Neural cell (in vitro differentiated cells): ENCODE measurements around the gene POLR3K. TPM values are rescaled to one million over a fixed set of nuclear protein-coding genes. Genes with fewer than 3 reads are reported as not detected.

Experiments
- H2AFZ ChIP-seq: fragments of 200-600, 300-800 bp; sonication (generic), shearing (Covaris generic); 2 replicates; pipeline ENCODE4 v1.6.0; 2014; ENCODE audit warnings: low read depth, mild to moderate bottlenecking, antibody characterized with exemption, low read length, moderate library complexity
- H3F3A ChIP-seq: fragments of 200-600 bp; shearing (Covaris generic); 2 replicates; pipeline ENCODE4 v1.6.1; 2016; ENCODE audit warnings: mild to moderate bottlenecking, moderate library complexity, mixed read lengths, antibody characterized with exemption, low read length; ENCODE audit not compliant: insufficient read depth, poor library complexity, severe bottlenecking
- H3K27ac ChIP-seq: fragments of 200-600, 300-800 bp; sonication (generic), shearing (Covaris generic); 2 replicates; pipeline ENCODE4 v1.5.1; 2014; ENCODE audit warnings: mild to moderate bottlenecking, low read length, moderate library complexity
- H3K27me3 ChIP-seq: fragments of 300-800, 200-600 bp; sonication (generic), shearing (Covaris generic); 2 replicates; pipeline ENCODE4 v1.6.0; 2014; ENCODE audit warnings: mild to moderate bottlenecking, low read depth, low read length, moderate library complexity; ENCODE audit not compliant: insufficient read depth
- H3K36me3 ChIP-seq: fragments of 300-800, 200-600 bp; sonication (generic), shearing (Covaris generic); 2 replicates; pipeline ENCODE4 v1.5.1; 2014; ENCODE audit warnings: mild to moderate bottlenecking, antibody characterized with exemption, low read length, moderate library complexity; ENCODE audit not compliant: insufficient read depth
- H3K4me2 ChIP-seq: fragments of 300-800, 200-600 bp; sonication (generic), shearing (Covaris generic); 2 replicates; pipeline ENCODE4 v1.6.0; 2014; ENCODE audit warnings: mild to moderate bottlenecking, low read length
- H3K4me3 ChIP-seq: fragments of 300-800, 200-600 bp; sonication (generic), shearing (Covaris generic); 2 replicates; pipeline ENCODE4 v1.5.1; 2014; ENCODE audit warnings: mild to moderate bottlenecking, low read length, moderate library complexity
- H3K79me2 ChIP-seq: fragments of 200-600 bp; shearing (Covaris generic); replicated peaks from 2 replicates; pipeline ENCODE4 v1.6.0; 2014; ENCODE audit warnings: mild to moderate bottlenecking, low read length, moderate library complexity; ENCODE audit not compliant: insufficient read depth
- H3K9ac ChIP-seq: fragments of 300-800, 200-600 bp; sonication (generic), shearing (Covaris generic); 2 replicates; pipeline ENCODE4 v1.6.1; 2016; ENCODE audit warnings: mild to moderate bottlenecking, low read length, mixed read lengths
- H3K9me2 ChIP-seq: fragments of 200-600 bp; shearing (Covaris generic); 2 replicates; pipeline ENCODE4 v1.6.1; 2016; ENCODE audit warnings: mild to moderate bottlenecking, low read length, mixed read lengths; ENCODE audit not compliant: insufficient read depth
- H3K9me3 ChIP-seq: fragments of 200-600, 300-800 bp; sonication (generic), shearing (Covaris generic); 2 replicates; pipeline ENCODE4 v1.6.1; 2016; ENCODE audit warnings: mild to moderate bottlenecking, mixed run types, low read length, moderate library complexity, mixed read lengths
- H4K20me1 ChIP-seq: fragments of 200-600 bp; shearing (Covaris generic); 2 replicates; pipeline ENCODE4 v1.6.1; 2016; ENCODE audit warnings: mild to moderate bottlenecking, mixed run types; ENCODE audit not compliant: insufficient read depth
- CTCF ChIP-seq: fragments of 450-650 bp; IDR thresholded peaks from 2 replicates; pipeline ENCODE4 v1.5.1; 2014; ENCODE audit warnings: antibody characterized with exemption, mild to moderate bottlenecking, moderate library complexity; ENCODE audit not compliant: poor library complexity, severe bottlenecking
- EP300 ChIP-seq: fragments of 450-650 bp; conservative IDR thresholded peaks from 2 replicates; pipeline ENCODE4 v1.6.1; 2014; ENCODE audit warnings: antibody characterized with exemption, mild to moderate bottlenecking, moderate library complexity; ENCODE audit not compliant: poor library complexity, severe bottlenecking
- EZH2 ChIP-seq: fragments of 200-600, 300-800 bp; shearing (Covaris generic), sonication (generic); IDR thresholded peaks from 2 replicates; pipeline ENCODE4 v1.6.1; 2014; ENCODE audit warnings: antibody characterized with exemption, low read length, borderline replicate concordance, mild to moderate bottlenecking; ENCODE audit not compliant: insufficient read depth, poor library complexity, severe bottlenecking
- MXI1 ChIP-seq: fragments of 450-650 bp; conservative IDR thresholded peaks from 2 replicates; pipeline ENCODE4 v1.6.1; 2014; ENCODE audit warnings: antibody characterized with exemption, mild to moderate bottlenecking; ENCODE audit not compliant: poor library complexity, severe bottlenecking
- POLR2AphosphoS5 ChIP-seq: IDR thresholded peaks from 2 replicates; pipeline ENCODE4 v1.6.1; 2012
- RAD21 ChIP-seq: fragments of 450-650 bp; conservative IDR thresholded peaks from 2 replicates; pipeline ENCODE4 v1.6.1; 2014; ENCODE audit warnings: antibody characterized with exemption, mild to moderate bottlenecking, moderate library complexity
- SMC3 ChIP-seq: fragments of 450-650 bp; conservative IDR thresholded peaks from 2 replicates; pipeline ENCODE4 v1.6.1; 2014; ENCODE audit warnings: antibody characterized with exemption, mild to moderate bottlenecking, moderate library complexity; ENCODE audit not compliant: poor library complexity
- TAF1 ChIP-seq: IDR thresholded peaks from 2 replicates; pipeline ENCODE4 v1.6.1; 2012; ENCODE audit warnings: low read depth
- polyA plus RNA-seq: library from polyadenylated mRNA; depleted of rRNA; stranded (reverse); fragments of >200 nt; gene quantifications from 2 replicates; pipeline ENCODE4 v1.2.3, GENCODE V29; 2014
- TF ChIP-seq, protein P1 (sequence below): IDR thresholded peaks from 2 replicates; pipeline ENCODE4 v1.6.1; 2012; ENCODE audit warnings: borderline replicate concordance

Gene POLR3K
- polyA plus RNA-seq, 1 donor from 2014 or later, result 7.1 TPM

DNA sequence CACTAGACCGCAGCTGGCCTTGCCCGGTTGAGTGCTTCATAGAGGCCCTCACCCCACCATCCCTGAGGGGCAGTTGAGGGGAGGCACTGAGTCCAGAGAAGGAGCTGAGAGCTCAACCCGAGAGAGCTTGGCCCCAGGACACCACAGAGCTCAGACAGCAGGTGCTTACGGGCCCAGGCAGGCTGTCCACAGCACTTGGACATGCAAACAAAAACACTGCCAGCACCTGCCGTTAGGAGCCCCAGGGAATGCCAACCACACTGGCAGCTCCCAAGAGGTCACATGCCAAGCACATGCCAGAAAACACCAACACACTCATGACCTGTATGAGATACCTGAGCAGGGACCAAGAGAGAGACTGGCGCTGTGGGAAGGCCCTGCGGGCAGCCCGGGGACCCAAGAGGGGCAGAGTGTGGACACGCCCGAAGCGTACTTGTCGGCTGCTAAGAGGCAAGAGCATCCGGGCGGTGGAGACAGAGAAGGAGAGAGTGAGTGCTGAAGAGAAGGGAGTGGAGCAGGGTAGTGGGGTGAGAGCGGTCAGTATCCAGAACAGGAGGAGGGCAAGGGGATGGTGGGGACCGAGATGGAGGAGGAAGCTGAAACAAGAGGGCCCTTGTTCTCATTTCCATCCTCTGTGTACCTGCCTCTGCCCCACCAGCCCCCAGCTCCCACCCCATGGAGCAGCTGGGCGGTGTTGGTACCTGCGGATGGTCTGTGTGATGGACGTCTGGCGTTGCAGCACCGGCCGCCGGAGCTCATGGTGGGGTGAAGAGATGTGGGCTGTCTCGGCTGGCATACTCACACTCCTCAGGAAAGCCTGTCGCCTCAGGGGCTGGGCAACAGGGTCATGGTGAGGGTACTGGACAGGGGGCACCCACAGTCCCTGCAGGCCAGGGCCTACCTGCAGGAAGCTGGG lies 10.8 kb upstream of the POLR3K start:
- Histone ChIP-seq H3K36me3 (no peaks in the 10 kb centered on the region), H3K9ac (no peak overlapping the region), H3K9me2 (no peaks in the 10 kb centered on the region), H2AFZ (no peak overlapping the region), H4K20me1 (no peaks in the 10 kb centered on the region), H3K4me2 (no peak overlapping the region), H3K79me2 (no peaks in the 10 kb centered on the region), H3K4me3 (no peak overlapping the region), H3F3A (no peaks in the 10 kb centered on the region), H3K27me3 (no peaks in the 10 kb centered on the region), H3K9me3 (no peaks in the 10 kb centered on the region), H3K27ac (no peak overlapping the region)
- no peak for TF ChIP-seq RAD21
- no peak for TF ChIP-seq MXI1
- TF ChIP-seq TAF1, result no peak
- TF ChIP-seq EZH2, result no peak
- TF ChIP-seq POLR2AphosphoS5, result no peak
- TF ChIP-seq SMC3, result no peak
- TF ChIP-seq, protein P1, sequence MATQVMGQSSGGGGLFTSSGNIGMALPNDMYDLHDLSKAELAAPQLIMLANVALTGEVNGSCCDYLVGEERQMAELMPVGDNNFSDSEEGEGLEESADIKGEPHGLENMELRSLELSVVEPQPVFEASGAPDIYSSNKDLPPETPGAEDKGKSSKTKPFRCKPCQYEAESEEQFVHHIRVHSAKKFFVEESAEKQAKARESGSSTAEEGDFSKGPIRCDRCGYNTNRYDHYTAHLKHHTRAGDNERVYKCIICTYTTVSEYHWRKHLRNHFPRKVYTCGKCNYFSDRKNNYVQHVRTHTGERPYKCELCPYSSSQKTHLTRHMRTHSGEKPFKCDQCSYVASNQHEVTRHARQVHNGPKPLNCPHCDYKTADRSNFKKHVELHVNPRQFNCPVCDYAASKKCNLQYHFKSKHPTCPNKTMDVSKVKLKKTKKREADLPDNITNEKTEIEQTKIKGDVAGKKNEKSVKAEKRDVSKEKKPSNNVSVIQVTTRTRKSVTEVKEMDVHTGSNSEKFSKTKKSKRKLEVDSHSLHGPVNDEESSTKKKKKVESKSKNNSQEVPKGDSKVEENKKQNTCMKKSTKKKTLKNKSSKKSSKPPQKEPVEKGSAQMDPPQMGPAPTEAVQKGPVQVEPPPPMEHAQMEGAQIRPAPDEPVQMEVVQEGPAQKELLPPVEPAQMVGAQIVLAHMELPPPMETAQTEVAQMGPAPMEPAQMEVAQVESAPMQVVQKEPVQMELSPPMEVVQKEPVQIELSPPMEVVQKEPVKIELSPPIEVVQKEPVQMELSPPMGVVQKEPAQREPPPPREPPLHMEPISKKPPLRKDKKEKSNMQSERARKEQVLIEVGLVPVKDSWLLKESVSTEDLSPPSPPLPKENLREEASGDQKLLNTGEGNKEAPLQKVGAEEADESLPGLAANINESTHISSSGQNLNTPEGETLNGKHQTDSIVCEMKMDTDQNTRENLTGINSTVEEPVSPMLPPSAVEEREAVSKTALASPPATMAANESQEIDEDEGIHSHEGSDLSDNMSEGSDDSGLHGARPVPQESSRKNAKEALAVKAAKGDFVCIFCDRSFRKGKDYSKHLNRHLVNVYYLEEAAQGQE, result no peak
- no peak for TF ChIP-seq EP300
- TF ChIP-seq CTCF, result no peak

- Histone ChIP-seq H3K79me2 (no peaks in the 10 kb centered on the region), H3K9me2 (no peaks in the 10 kb centered on the region), H3K9ac (no peak overlapping the region), H3F3A (no peaks in the 10 kb centered on the region), H3K4me2 (no peak overlapping the region), H3K27ac (no peak overlapping the region), H2AFZ (no peak overlapping the region), H4K20me1 (no peaks in the 10 kb centered on the region), H3K36me3 (no peaks in the 10 kb centered on the region), H3K4me3 (no peak overlapping the region), H3K9me3 (no peaks in the 10 kb centered on the region), H3K27me3 (no peaks in the 10 kb centered on the region)
- TF ChIP-seq MXI1 (no peak), TAF1 (no peak), POLR2AphosphoS5 (no peak), CTCF (no peak), EP300 (no peak)
- TF ChIP-seq, protein P1, result no peak
Measured at GRCh38 chr16:63466-63865, 10.1 kb upstream of the POLR3K start.
